ENCODE results near the gene MXD1.

DNA sequence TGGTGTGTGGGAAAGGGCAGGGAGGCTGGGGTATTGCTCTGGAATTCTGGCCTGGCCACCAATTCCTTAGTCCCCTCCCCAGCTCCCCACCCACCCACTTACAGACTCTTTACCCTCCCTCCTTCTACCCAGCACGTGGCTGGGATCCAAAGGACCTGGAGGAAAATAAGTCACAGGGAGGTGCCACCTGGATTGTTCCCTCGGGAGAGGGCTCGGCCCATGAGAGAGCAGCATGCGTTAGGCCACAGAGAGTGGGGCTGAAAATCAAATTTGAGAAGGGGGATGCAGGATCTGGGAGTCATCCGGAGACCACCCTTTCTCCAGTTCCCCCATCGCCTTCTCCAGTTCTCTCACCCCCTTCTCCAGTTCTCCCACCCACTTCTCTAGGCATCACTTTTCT, 43.6 kb downstream of the MXD1 start:
- TF ChIP-seq CTCF (tag by site-specific recombination; IDR thresholded peaks at IDR 0.05) (no peak), KLF16 (tag by site-specific recombination; IDR thresholded peaks at IDR 0.05) (no peak), ZNF426 (tag by site-specific recombination; IDR thresholded peaks at IDR 0.05) (no peak), ZNF560 (tag by site-specific recombination; IDR thresholded peaks at IDR 0.05; ENCODE audit: borderline replicate concordance) (no peak), ZNF555 (tag by site-specific recombination; conservative IDR thresholded peaks at IDR 0.05) (no peak), ZNF174 (tag by site-specific recombination; IDR thresholded peaks at IDR 0.05) (no peak), BCL6B (tag by site-specific recombination; IDR thresholded peaks at IDR 0.05) (no peak), ZNF664 (tag by site-specific recombination; IDR thresholded peaks at IDR 0.05) (no peak)
- TF ChIP-seq, protein P1, sequence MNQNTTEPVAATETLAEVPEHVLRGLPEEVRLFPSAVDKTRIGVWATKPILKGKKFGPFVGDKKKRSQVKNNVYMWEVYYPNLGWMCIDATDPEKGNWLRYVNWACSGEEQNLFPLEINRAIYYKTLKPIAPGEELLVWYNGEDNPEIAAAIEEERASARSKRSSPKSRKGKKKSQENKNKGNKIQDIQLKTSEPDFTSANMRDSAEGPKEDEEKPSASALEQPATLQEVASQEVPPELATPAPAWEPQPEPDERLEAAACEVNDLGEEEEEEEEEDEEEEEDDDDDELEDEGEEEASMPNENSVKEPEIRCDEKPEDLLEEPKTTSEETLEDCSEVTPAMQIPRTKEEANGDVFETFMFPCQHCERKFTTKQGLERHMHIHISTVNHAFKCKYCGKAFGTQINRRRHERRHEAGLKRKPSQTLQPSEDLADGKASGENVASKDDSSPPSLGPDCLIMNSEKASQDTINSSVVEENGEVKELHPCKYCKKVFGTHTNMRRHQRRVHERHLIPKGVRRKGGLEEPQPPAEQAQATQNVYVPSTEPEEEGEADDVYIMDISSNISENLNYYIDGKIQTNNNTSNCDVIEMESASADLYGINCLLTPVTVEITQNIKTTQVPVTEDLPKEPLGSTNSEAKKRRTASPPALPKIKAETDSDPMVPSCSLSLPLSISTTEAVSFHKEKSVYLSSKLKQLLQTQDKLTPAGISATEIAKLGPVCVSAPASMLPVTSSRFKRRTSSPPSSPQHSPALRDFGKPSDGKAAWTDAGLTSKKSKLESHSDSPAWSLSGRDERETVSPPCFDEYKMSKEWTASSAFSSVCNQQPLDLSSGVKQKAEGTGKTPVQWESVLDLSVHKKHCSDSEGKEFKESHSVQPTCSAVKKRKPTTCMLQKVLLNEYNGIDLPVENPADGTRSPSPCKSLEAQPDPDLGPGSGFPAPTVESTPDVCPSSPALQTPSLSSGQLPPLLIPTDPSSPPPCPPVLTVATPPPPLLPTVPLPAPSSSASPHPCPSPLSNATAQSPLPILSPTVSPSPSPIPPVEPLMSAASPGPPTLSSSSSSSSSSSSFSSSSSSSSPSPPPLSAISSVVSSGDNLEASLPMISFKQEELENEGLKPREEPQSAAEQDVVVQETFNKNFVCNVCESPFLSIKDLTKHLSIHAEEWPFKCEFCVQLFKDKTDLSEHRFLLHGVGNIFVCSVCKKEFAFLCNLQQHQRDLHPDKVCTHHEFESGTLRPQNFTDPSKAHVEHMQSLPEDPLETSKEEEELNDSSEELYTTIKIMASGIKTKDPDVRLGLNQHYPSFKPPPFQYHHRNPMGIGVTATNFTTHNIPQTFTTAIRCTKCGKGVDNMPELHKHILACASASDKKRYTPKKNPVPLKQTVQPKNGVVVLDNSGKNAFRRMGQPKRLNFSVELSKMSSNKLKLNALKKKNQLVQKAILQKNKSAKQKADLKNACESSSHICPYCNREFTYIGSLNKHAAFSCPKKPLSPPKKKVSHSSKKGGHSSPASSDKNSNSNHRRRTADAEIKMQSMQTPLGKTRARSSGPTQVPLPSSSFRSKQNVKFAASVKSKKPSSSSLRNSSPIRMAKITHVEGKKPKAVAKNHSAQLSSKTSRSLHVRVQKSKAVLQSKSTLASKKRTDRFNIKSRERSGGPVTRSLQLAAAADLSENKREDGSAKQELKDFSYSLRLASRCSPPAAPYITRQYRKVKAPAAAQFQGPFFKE (tag by site-specific recombination; IDR thresholded peaks at IDR 0.05; ENCODE audit: borderline replicate concordance), result no peak
